ENCODE results near the gene ACOT7.
"Not testable (repeated sequence)": the region's sequence is repeated elsewhere in the genome, so short reads cannot be mapped to it uniquely, and the experiment has no call there.

Gene ACOT7
- 3.6 to 6.1 reads per million in 2 donors for total RNA-seq

GRCh38 chr1:6393400-6394187 is at the start of gene ACOT7:
ACOT7 (minus strand) TSS chr1:6393767; CDS start chr1:6393399, 368 bp downstream.
- DNase-seq, result peak; percentile 82

GRCh38 chr1:6441586-6441985 is 48.0 kb upstream of the ACOT7 start:
- DNase-seq, result no peak

GRCh38 chr1:6440198-6441126 is 46.9 kb upstream of the ACOT7 start:
- peak; percentile 60 for DNase-seq

- no peak for DNase-seq
Measured at GRCh38 chr1:6438047-6438525, 44.5 kb upstream of the ACOT7 start.

GRCh38 chr1:6437012-6437700 is 43.6 kb upstream of the ACOT7 start:
- DNase-seq, result not testable (repeated sequence)

GRCh38 chr1:6436277-6436676 is 42.7 kb upstream of the ACOT7 start:
- DNase-seq, result not testable (repeated sequence)

- DNase-seq, result no peak
Measured at GRCh38 chr1:6435547-6435946, 42.0 kb upstream of the ACOT7 start.

- no peak for DNase-seq
Measured at GRCh38 chr1:6435129-6435528, 41.6 kb upstream of the ACOT7 start.

- no peak for DNase-seq
Measured at GRCh38 chr1:6434186-6434585, 40.6 kb upstream of the ACOT7 start.

- not testable (repeated sequence) for DNase-seq
Measured at GRCh38 chr1:6431645-6432579, 38.3 kb upstream of the ACOT7 start.

- not testable (repeated sequence) for DNase-seq
Measured at GRCh38 chr1:6429660-6430411, 36.3 kb upstream of the ACOT7 start.

- not testable (repeated sequence) for DNase-seq
Measured at GRCh38 chr1:6428453-6428852, 34.9 kb upstream of the ACOT7 start.

- no peak for DNase-seq
Measured at GRCh38 chr1:6427441-6428390, 34.1 kb upstream of the ACOT7 start.

- no peak for DNase-seq
Measured at GRCh38 chr1:6426972-6427350, 33.4 kb upstream of the ACOT7 start.

- no peak for DNase-seq
Measured at GRCh38 chr1:6426277-6426971, 32.9 kb upstream of the ACOT7 start.

GRCh38 chr1:6425658-6426057 is 32.1 kb upstream of the ACOT7 start:
- DNase-seq, result no peak

GRCh38 chr1:6424619-6425593 is 31.3 kb upstream of the ACOT7 start, which contains the start of gene ESPN:
ESPN (plus strand) TSS chr1:6424776; CDS start chr1:6424956, 180 bp downstream.
- no peak for DNase-seq

All from activated gamma-delta T cell (primary cell).